Esophagus mucosa (tissue), 1 donor: ENCODE data around the gene LCN15. TPM values are rescaled to one million over a fixed set of nuclear protein-coding genes. Genes with fewer than 3 reads are reported as not detected.
A peak's percentile ranks its signal among the peaks of the same experiment; 100 is the strongest.
"Not testable (repeated sequence)": the region's sequence is repeated elsewhere in the genome, so short reads cannot be mapped to it uniquely, and the experiment has no call there.

Experiments used
- ATAC-seq: fragments of 200-7000 bp; cut with Tn5 transposase; one replicate; pipeline ENCODE4 v1.9.1; 2020
- total RNA-seq: library from RNA; stranded (reverse); gene quantifications from one replicate; pipeline ENCODE4 v1.2.4, GENCODE V29; 2023
- donor health status: DM: yes; HTN: yes; CAD: no.

LCN15 gene, protein sequence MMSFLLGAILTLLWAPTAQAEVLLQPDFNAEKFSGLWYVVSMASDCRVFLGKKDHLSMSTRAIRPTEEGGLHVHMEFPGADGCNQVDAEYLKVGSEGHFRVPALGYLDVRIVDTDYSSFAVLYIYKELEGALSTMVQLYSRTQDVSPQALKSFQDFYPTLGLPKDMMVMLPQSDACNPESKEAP
- not detected for total RNA-seq

- ATAC-seq: no peak
Observed at GRCh38 chr9:136764301-136764891, at the start of gene LCN15. Gene LCN15 (minus strand): TSS chr9:136764518. CDS start chr9:136764488, 30 bp downstream.

DNA sequence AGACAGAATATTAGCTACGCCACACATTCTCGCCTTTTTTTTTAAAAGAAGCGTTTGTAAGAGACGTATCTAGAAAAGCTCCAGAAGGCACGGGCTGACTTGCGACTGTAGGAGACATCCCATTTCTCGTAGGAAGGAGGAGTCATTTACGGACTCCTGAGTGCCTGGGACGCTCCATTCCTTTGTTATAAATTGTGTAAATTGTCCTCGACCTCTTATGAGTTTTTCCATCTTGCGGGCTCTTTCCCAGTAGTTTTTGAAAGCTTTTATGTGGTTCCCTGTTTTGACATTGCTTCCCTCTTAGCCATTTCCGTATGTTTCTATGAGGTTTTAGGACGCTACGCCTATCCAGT, 44.5 kb upstream of the LCN15 start:
- no peak for ATAC-seq

GRCh38 chr9:136808075-136808805, 43.9 kb upstream of the LCN15 start:
- ATAC-seq: peak; percentile 17

DNA sequence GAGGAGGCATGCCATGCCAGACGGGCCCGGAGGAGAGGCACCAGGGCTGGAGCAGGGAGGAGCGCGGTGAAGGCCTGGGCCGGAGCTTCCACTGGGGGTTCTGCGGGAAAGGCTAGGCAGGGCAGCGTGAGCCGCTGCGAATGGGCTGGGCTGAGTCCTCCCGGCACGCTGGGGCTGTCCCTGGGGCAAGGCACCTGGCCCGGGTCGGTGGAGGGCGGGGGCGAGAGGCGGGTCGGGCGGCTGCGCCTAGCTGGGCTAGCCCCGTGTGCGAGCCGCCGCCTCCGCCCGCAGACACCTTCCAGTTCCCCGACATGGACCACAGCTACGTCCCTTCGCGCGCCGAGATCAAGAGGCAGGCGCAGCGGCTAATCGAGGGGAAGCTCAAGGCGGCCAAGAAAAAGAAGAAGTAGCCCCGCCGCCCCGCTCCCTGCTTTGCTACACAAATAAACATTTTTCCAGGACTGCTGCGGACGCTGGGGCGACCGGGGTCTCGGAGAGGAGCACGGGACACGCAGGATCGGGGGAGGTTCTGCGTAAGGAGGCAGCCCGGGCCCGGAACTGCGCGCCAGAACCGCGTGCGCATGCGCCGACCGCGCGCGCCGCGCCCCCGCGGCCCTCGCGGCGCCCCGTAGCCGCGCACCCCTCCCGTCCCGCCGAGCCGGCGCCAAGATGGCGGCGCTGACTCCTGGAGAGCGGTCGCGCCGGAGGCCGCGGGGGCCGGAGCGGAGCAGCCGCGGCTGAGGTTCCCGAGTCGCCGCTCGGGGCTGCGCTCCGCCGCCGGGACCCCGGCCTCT, 43.2 kb upstream of the LCN15 start, which contains the start of gene RABL6:
Gene RABL6, plus strand, starts transcription at position 668 of the 794 bp plus-strand sequence. CDS start 249 bp downstream, outside the sequence.
- ATAC-seq: peak; percentile 76

DNA sequence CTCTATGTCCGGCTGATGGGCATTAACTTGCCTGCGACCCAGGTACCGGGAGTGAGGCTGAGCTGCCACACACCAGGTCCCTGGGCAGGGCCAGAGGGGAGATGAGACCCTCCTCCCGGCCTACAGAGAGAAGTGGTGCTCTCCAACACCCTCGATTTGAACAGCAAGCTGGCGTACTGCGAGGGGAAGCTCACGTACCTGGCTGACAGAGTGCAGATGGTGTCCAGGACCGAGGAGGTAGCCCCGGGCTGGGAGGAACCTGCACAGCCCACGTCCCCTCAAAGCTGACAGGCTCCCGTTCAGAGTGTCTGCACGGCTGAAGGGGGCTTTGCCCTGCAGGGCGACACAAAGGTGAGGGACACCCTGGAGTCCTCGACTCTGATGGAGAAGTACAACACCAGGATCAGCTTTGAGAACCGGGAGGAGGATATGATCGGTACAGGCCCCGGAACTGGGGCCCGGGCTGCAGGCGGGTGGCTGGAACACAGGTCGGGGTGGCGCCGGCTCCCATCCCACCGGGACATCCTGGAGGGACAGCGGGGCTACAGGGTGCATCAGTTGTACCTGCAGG, 42.4 kb upstream of the LCN15 start:
- ATAC-seq: peak; percentile 2

DNA sequence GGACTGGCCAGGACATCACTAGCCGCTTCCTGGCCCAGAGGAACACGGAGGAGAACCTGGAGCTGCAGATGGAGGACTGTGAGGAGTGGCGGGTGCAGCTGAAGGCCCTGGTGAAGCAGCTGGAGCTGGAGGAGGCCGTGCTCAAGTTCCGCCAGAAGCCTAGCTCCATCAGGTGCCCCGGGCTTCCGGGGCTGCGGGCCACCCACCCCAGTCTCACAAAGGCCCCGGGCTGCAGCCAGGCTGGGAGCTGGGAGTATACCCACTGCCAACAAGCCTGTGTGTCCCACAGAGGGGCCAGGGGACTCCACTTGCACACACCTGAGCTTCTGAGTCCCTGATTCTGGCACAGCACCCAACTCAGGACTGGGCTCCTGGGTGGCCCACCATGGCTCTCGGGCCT, 41.7 kb upstream of the LCN15 start:
- ATAC-seq: no peak

- no peak for ATAC-seq
Observed at GRCh38 chr9:136805207-136805740, 41.0 kb upstream of the LCN15 start.

GRCh38 chr9:136804509-136805206, 40.3 kb upstream of the LCN15 start:
- no peak for ATAC-seq

- ATAC-seq: no peak
Observed at GRCh38 chr9:136803551-136804508, 39.5 kb upstream of the LCN15 start.

- not testable (repeated sequence) for ATAC-seq
Observed at GRCh38 chr9:136803009-136803550, 38.8 kb upstream of the LCN15 start.

- no peak for ATAC-seq
Observed at GRCh38 chr9:136802321-136802720, 38.0 kb upstream of the LCN15 start.

GRCh38 chr9:136799854-136800657, 35.7 kb upstream of the LCN15 start:
- ATAC-seq: peak; percentile 71

DNA sequence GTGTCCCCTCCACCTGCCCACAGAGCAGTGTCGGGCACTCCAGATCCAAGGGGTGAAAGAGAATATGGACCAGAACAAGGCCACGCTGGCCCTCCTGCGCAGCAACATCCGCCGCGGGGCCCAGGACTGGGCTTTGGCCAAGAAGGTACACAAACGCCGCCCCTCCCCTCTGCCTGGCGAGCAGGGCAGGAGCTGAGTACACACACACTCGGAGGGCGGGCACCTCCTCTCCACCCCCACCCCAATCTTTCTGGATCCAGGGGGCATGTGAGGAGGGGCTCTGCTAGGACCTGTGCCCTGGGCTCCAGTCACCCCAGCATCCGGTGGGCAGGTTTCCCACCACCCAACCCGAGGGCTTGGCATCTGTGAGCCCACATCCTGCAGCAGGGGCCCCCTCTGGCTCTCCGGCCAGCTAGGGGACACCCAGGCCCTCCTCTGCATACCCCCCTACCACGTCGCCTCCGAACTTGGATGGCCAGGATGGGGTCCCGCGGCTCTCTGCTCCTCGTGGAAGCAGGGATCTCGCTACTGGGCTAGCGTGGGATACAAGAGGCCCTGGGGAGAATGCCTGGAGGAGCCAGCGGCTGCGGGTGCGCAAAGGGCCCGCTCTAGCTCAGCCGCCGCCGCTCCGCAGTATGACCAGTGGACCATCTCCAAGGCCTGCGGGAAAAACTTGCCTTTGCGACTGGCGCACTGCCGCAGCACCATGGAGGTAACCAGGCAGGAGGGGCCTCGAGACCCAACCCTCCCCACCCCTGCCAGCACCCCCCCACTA, 34.9 kb upstream of the LCN15 start:
- peak; percentile 3 for ATAC-seq

- peak; percentile 0 for ATAC-seq
Observed at GRCh38 chr9:136798708-136799078, 34.4 kb upstream of the LCN15 start.

GRCh38 chr9:136796775-136797347, 32.5 kb upstream of the LCN15 start:
- not testable (repeated sequence) for ATAC-seq

- ATAC-seq: no peak
Observed at GRCh38 chr9:136796238-136796774, 32.0 kb upstream of the LCN15 start, which contains the start of gene CCDC183. Gene CCDC183 (plus strand): TSS chr9:136796338. CDS start chr9:136796398, 60 bp downstream.

DNA sequence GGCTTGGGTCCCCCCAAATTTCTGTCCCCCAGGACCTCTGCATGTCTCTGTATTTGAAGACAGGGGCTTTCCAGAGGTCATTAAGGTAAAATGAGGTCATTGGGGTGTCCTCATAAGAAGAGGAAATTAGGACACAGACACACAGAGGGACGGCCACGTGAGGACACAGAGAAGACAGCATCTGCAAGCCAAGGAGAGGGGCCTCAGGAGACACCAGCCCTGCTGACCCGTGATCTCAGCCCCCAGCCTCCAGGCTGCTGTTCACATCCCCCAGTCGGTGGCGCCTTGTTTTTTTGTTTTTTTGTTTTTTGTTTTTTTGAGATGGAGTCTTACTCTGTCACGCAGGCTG, 30.7 kb upstream of the LCN15 start:
- ATAC-seq: no peak
